ENCODE data around the gene NPTN. TPM values are rescaled to one million over a fixed set of nuclear protein-coding genes. Genes with fewer than 3 reads are reported as not detected.

Gene NPTN
- polyA plus RNA-seq, 1 donor (not counting 4 experiments of a cell fraction or from before 2014, with no cell fraction given): 223 TPM

DNA sequence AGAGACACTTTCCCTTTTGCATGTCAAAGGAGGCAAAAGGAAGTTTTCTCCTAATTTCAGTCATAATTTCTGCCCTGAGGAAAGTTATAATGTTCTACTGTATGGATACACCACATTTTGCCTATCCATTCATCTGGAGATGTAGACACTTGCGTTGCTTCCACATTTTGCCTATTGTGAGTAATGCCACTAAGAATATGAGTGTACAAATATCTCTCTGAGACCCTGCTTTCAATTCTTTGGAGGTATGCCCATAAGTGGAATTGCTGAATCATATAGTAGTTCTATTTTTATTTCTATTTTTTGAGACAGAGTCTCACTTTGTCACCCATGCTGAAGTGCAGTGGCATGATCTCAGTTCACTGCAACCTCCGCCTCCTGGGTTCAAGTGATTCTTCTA is 47.4 kb upstream of the NPTN start:
- Histone ChIP-seq H3K9me3 (ENCODE audit: control insufficient read depth, low read depth, low read length) (no peaks in the 10 kb centered on the region), H3K4me3 (ENCODE audit: control insufficient read depth in 2 of 3, extremely low read depth in 1 of 3, insufficient read depth in 2 of 3, low read depth in 1 of 3, low read length in 3 of 3) (no peak overlapping the region), H3K79me2 (ENCODE audit: control insufficient read depth, insufficient read depth, low read length) (peaks cover 9% of the 10 kb centered on the region), H3K9ac (ENCODE audit: control insufficient read depth, extremely low read depth, insufficient read depth, low read length) (no peak overlapping the region), H3K27me3 (ENCODE audit: control insufficient read depth, extremely low read depth, insufficient read depth, low read length) (no peaks in the 10 kb centered on the region), H3K27ac (ENCODE audit: control insufficient read depth, insufficient read depth, low read length) (no peak overlapping the region), H4K20me1 (ENCODE audit: control insufficient read depth, extremely low read depth, insufficient read depth, low read length) (no peaks in the 10 kb centered on the region), H3K4me2 (ENCODE audit: control insufficient read depth, extremely low read depth, insufficient read depth, low read depth, low read length) (no peak overlapping the region), H3K4me1 (ENCODE audit: control insufficient read depth, extremely low read depth, insufficient read depth, low read length) (peaks cover 4% of the 10 kb centered on the region), H3K36me3 (ENCODE audit: control insufficient read depth in 2 of 2, extremely low read depth in 1 of 2, insufficient read depth in 2 of 2, low read length in 2 of 2) (no peaks in the 10 kb centered on the region), H3K9me1 (ENCODE audit: control insufficient read depth, extremely low read depth, insufficient read depth, low read length) (no peaks in the 10 kb centered on the region), H2AFZ (ENCODE audit: control insufficient read depth, low read length) (no peak overlapping the region)
- DNase-seq (ENCODE audit: low read depth, low spot score) (no peak), FAIRE-seq (no peak)
- TF ChIP-seq EZH2 (IDR thresholded peaks at IDR 0.05; ENCODE audit: low read length) (no peak), CTCF (optimal IDR thresholded peaks at IDR 0.05 in 1 of 3, IDR thresholded peaks at IDR 0.05 in 1 of 3, conservative IDR thresholded peaks at IDR 0.05 in 1 of 3; ENCODE audit: extremely low read depth in 1 of 3, insufficient read depth in 2 of 3, low read length in 3 of 3) (no peak)
- dilution Hi-C loops (cut with MboI; ENCODE audit: extremely low pct_ligation_motif_present, low sequenced_read_pairs): loop anchor here (25.0 kb wide), 1 partner anchor 93 kb away; no protein-coding TSS in a partner anchor

DNA sequence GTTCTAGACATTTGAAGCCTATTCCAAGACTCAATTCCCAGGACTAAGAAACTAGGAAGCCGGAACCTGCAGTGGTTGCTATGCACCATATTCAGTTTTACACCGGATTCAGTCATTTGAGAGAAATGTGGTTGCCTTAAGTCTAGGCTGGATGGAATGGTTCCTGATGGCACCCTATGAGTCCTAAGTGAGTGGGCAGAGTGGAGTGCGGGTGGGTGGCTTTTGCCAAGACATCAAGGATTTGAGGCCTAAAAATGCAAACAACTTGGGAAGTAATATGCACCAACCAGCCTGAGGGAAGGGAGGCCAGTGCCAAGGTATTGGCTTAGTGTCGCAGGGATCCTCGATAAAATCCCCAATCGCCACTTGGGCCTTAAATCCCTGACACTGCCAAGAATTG is 46.8 kb upstream of the NPTN start:
- Histone ChIP-seq H3K27ac (ENCODE audit: control insufficient read depth, insufficient read depth, low read length) (no peak overlapping the region), H3K4me1 (ENCODE audit: control insufficient read depth, extremely low read depth, insufficient read depth, low read length) (peaks cover 4% of the 10 kb centered on the region), H3K9me3 (ENCODE audit: control insufficient read depth, low read depth, low read length) (no peaks in the 10 kb centered on the region), H3K9ac (ENCODE audit: control insufficient read depth, extremely low read depth, insufficient read depth, low read length) (no peak overlapping the region), H3K4me2 (ENCODE audit: control insufficient read depth, extremely low read depth, insufficient read depth, low read depth, low read length) (no peak overlapping the region), H3K27me3 (ENCODE audit: control insufficient read depth, extremely low read depth, insufficient read depth, low read length) (no peaks in the 10 kb centered on the region), H3K4me3 (ENCODE audit: control insufficient read depth in 2 of 3, extremely low read depth in 1 of 3, insufficient read depth in 2 of 3, low read depth in 1 of 3, low read length in 3 of 3) (no peak overlapping the region), H3K36me3 (ENCODE audit: control insufficient read depth in 2 of 2, extremely low read depth in 1 of 2, insufficient read depth in 2 of 2, low read length in 2 of 2) (no peaks in the 10 kb centered on the region), H3K79me2 (ENCODE audit: control insufficient read depth, insufficient read depth, low read length) (peaks cover 4% of the 10 kb centered on the region), H3K9me1 (ENCODE audit: control insufficient read depth, extremely low read depth, insufficient read depth, low read length) (no peaks in the 10 kb centered on the region), H2AFZ (ENCODE audit: control insufficient read depth, low read length) (no peak overlapping the region), H4K20me1 (ENCODE audit: control insufficient read depth, extremely low read depth, insufficient read depth, low read length) (no peaks in the 10 kb centered on the region)
- no peak for TF ChIP-seq CTCF (optimal IDR thresholded peaks at IDR 0.05 in 1 of 3, IDR thresholded peaks at IDR 0.05 in 1 of 3, conservative IDR thresholded peaks at IDR 0.05 in 1 of 3; ENCODE audit: extremely low read depth in 1 of 3, insufficient read depth in 2 of 3, low read length in 3 of 3)
- no peak for TF ChIP-seq EZH2 (IDR thresholded peaks at IDR 0.05; ENCODE audit: low read length)
- FAIRE-seq (no peak), DNase-seq (ENCODE audit: low read depth, low spot score) (no peak)
- dilution Hi-C loops (cut with MboI; ENCODE audit: extremely low pct_ligation_motif_present, low sequenced_read_pairs): loop anchor here (25.0 kb wide), 1 partner anchor 93 kb away; no protein-coding TSS in a partner anchor

Measured in keratinocyte (primary cell).